ENCODE measurements around the gene CCSAP. TPM values are rescaled to one million over a fixed set of nuclear protein-coding genes. Genes with fewer than 3 reads are reported as not detected.
A peak's percentile ranks its signal among the peaks of the same experiment; 100 is the strongest.

Gene CCSAP
- total RNA-seq, 1 donor from 2014 or later, result 34.4 TPM

DNA sequence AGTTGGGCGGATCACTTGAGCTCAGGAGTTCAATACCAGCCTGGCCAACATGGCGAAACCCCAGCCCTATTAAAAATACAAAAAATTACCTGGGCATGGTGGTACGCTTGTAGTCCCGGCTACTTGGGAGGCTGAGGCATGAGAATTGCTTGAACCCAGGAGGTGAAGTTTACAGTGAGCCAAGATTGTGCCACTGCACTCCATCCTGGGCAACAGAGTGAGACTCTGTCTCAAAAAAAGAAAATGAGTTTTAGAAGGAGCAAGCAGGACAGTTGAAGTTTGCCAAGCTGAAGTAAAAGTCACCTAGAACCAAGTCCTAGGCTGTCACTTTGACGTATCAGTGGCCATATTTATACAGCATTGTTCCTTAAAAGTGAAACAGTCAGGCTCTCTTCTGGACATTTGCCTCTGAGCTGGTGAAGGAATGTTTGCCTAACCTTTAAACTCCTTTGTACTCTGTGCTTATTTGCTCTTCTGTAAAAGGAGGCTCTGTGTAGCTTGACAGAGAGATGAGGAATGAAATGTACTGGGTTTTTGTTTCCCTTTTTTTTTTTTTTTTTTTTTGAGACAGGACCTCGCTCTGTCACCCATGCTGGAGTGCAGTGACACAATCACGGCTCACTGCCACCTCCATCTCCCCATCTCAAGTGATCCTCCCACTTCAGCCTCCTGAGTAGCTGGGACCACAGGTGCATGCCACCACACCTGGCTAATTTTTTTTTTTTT is 69.2 kb downstream of the CCSAP start:
- H3K79me2 ChIP-seq (ENCODE audit: low read depth), result peaks cover 67% of the 10 kb centered on the region
- DNase-seq (ENCODE audit: low spot score), result no peak

DNA sequence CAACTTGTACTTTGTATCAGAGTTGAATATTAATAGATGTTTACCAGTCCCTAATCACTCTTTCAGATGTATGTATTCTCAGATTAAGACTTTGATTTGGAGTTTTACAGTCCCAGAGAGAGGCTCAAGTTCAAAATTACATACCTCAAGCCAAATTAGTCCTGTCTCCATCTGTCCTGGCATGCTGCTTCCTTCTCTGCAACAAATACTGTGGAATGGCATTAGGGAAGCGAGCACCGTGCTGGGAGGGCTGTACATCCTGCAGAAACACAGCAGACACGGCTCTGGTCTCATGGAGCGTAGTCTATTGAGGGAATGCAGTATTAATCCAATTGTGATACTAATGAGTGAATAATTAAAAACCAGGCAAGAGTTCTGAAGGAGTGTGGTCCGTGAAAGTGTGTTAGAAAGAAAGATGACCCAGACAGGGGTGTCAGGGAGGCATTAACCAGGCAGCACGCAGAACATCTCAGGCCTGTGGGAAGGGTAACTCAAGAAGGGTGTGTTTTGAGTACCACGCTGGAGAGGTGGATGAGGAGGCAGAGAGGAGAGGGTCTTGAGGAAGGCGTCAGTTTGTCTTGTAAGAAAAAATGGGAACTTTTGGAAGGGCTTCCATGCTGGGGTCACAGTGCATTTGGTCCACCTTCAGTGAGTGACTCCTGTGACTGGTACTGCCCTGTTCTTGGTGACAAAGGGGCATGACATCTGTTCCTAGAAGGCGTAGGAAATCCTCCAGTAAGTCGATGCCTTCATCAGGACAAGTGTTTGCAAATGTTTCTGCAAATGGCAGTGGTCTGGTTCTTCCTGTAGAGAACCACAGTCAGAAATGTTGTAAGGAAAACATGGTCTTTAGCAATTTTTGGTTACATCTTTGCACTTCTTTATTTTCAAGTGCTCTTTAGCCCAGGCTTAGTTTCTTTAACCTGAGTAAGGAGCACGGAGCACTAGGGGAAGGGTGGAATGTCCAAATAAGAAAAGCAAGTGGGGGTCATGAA is 70.4 kb downstream of the CCSAP start:
- DNase-seq (ENCODE audit: low spot score), result no peak
- Mint-ChIP-seq H3K9me3 (peaks cover 3% of the 10 kb centered on the region), H3K27ac (no peak overlapping the region), H3K4me1 (peaks cover 17% of the 10 kb centered on the region), H3K27me3 (ENCODE audit: insufficient read depth, low read depth) (peaks cover 2% of the 10 kb centered on the region), H3K36me3 (peaks cover 8% of the 10 kb centered on the region), H3K4me3 (peak overlapping the region; percentile 99)
- Histone ChIP-seq H3K4me1 (peaks cover 14% of the 10 kb centered on the region), H3K27me3 (peaks cover 16% of the 10 kb centered on the region), H2AFZ (replicated peaks) (no peak overlapping the region), H3K4me2 (peak overlapping the region; percentile 82), H3K27ac (no peak overlapping the region), H3K79me2 (ENCODE audit: low read depth) (peaks cover 56% of the 10 kb centered on the region), H3K9me3 (ENCODE audit: low read depth) (no peaks in the 10 kb centered on the region), H3F3A (ENCODE audit: low read depth) (peaks cover 33% of the 10 kb centered on the region), H4K20me1 (ENCODE audit: low read depth) (peaks cover 51% of the 10 kb centered on the region), H3K4me3 (peak overlapping the region; percentile 72), H3K9ac (peak overlapping the region; percentile 30), H3K36me3 (no peaks in the 10 kb centered on the region)
- TF ChIP-seq, protein P1, sequence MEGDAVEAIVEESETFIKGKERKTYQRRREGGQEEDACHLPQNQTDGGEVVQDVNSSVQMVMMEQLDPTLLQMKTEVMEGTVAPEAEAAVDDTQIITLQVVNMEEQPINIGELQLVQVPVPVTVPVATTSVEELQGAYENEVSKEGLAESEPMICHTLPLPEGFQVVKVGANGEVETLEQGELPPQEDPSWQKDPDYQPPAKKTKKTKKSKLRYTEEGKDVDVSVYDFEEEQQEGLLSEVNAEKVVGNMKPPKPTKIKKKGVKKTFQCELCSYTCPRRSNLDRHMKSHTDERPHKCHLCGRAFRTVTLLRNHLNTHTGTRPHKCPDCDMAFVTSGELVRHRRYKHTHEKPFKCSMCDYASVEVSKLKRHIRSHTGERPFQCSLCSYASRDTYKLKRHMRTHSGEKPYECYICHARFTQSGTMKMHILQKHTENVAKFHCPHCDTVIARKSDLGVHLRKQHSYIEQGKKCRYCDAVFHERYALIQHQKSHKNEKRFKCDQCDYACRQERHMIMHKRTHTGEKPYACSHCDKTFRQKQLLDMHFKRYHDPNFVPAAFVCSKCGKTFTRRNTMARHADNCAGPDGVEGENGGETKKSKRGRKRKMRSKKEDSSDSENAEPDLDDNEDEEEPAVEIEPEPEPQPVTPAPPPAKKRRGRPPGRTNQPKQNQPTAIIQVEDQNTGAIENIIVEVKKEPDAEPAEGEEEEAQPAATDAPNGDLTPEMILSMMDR (IDR thresholded peaks at IDR 0.05), result no peak
- TF ChIP-seq EZH2phosphoT487 (IDR thresholded peaks at IDR 0.05) (no peak), EZH2 (IDR thresholded peaks at IDR 0.05) (no peak)

More for the DNA sequence above, 69.2 kb downstream of the CCSAP start:
- Histone ChIP-seq H4K20me1 (ENCODE audit: low read depth) (peaks cover 63% of the 10 kb centered on the region), H3F3A (ENCODE audit: low read depth) (peaks cover 33% of the 10 kb centered on the region), H3K9ac (no peak overlapping the region), H3K4me1 (peaks cover 14% of the 10 kb centered on the region), H3K4me2 (no peak overlapping the region), H3K4me3 (no peak overlapping the region), H3K27ac (no peak overlapping the region), H3K9me3 (ENCODE audit: low read depth) (no peaks in the 10 kb centered on the region), H3K36me3 (no peaks in the 10 kb centered on the region), H3K27me3 (peaks cover 16% of the 10 kb centered on the region), H2AFZ (replicated peaks) (no peak overlapping the region)
- TF ChIP-seq EZH2 (IDR thresholded peaks at IDR 0.05), result no peak
- Mint-ChIP-seq H3K4me1 (peaks cover 17% of the 10 kb centered on the region), H3K36me3 (peaks cover 1% of the 10 kb centered on the region), H3K9me3 (no peaks in the 10 kb centered on the region), H3K27me3 (ENCODE audit: insufficient read depth, low read depth) (peaks cover 2% of the 10 kb centered on the region), H3K4me3 (no peak overlapping the region), H3K27ac (no peak overlapping the region)

- DNase-seq (ENCODE audit: low spot score), result peak; percentile 63
- Mint-ChIP-seq H3K4me3 (peak overlapping the region; percentile 99), H3K9me3 (peaks cover 7% of the 10 kb centered on the region), H3K36me3 (peaks cover 10% of the 10 kb centered on the region), H3K27me3 (ENCODE audit: insufficient read depth, low read depth) (peaks cover 4% of the 10 kb centered on the region), H3K4me1 (peaks cover 17% of the 10 kb centered on the region), H3K27ac (peak overlapping the region; percentile 87)
- H3K9me3 ChIP-seq (ENCODE audit: low read depth), result no peaks in the 10 kb centered on the region
- peak overlapping the region; percentile 72 for H3K4me3 ChIP-seq
- peaks cover 33% of the 10 kb centered on the region for H3F3A ChIP-seq (ENCODE audit: low read depth)
- peak overlapping the region; percentile 54 for H2AFZ ChIP-seq (replicated peaks)
- H3K36me3 ChIP-seq, result no peaks in the 10 kb centered on the region
- TF ChIP-seq EZH2phosphoT487 (IDR thresholded peaks at IDR 0.05), result peak; percentile 47
- no peak for TF ChIP-seq EZH2 (IDR thresholded peaks at IDR 0.05)
- TF ChIP-seq, protein P1 (IDR thresholded peaks at IDR 0.05), result peak; percentile 33
- peak overlapping the region; percentile 82 for H3K4me2 ChIP-seq
- peaks cover 49% of the 10 kb centered on the region for H3K79me2 ChIP-seq (ENCODE audit: low read depth)
- H3K4me1 ChIP-seq, result peaks cover 14% of the 10 kb centered on the region
- H3K9ac ChIP-seq, result peak overlapping the region; percentile 30
- H3K27ac ChIP-seq, result no peak overlapping the region
- H4K20me1 ChIP-seq (ENCODE audit: low read depth), result peaks cover 44% of the 10 kb centered on the region
- peaks cover 16% of the 10 kb centered on the region for H3K27me3 ChIP-seq
Measured at GRCh38 chr1:229271448-229272159, 71.2 kb downstream of the CCSAP start.

Small RNA genes lying within 50 kb of the gene (small RNA-seq; reads per million reads assigned to genes)
- gene RNU6-180P, result not detected

Other genes with a start within 250 kb of the CCSAP start
- 44.1 and 48.3 TPM in 2 replicates for gene RAB4A, start 71.9 kb downstream of the CCSAP start, total RNA-seq (ENCODE audit: low replicate concordance)
- 1.2 and 2.6 TPM in 2 replicates for gene ACTA1, start 91.0 kb upstream of the CCSAP start, total RNA-seq (ENCODE audit: low replicate concordance)
- gene NUP133, start 165.3 kb upstream of the CCSAP start, total RNA-seq (ENCODE audit: low replicate concordance), result 65.3 and 89.3 TPM in 2 replicates
- 11.6 and 11.9 TPM in 2 replicates for gene ABCB10, start 215.7 kb upstream of the CCSAP start, total RNA-seq (ENCODE audit: low replicate concordance)

All from neural progenitor cell (in vitro differentiated cells).